Stimulated activated CD8-positive, alpha-beta memory T cell treated with anti-CD3 and anti-CD28 coated beads, Interleukin-12 subunit alpha, Interleukin-12 subunit beta, amount 100 ng/mL, for 1 hour (primary cell): Measurements from ENCODE around the gene DENND1A.
"Not testable (repeated sequence)": the region's sequence is repeated elsewhere in the genome, so short reads cannot be mapped to it uniquely, and the experiment has no call there.

Experiments used
- DNase-seq: peaks from one replicate; pipeline ENCODE4 v3.0.0-alpha.2; 2020; ENCODE audit warnings: low read depth

Gene DENND1A

DNA sequence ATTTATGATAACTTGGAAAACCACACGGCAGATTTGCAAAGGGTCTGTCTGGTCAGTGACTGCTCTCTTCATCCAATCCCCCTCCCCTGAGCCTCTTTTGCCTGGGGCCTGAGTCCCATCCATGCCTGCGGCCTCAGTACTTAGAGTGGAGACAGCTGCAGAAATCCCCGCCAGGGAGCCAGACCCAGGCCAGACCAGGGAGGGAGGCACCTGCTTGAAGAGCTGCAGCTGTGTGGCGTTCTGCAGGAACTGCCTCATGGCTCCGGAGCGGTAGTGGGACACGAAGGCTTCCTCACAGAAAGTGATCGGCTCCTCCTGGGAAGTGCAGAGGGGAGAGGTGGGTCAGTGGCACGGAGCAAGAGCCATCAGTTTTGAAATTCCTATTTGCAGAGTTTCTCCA lies 472.3 kb downstream of the DENND1A start:
- no peak for DNase-seq

DNA sequence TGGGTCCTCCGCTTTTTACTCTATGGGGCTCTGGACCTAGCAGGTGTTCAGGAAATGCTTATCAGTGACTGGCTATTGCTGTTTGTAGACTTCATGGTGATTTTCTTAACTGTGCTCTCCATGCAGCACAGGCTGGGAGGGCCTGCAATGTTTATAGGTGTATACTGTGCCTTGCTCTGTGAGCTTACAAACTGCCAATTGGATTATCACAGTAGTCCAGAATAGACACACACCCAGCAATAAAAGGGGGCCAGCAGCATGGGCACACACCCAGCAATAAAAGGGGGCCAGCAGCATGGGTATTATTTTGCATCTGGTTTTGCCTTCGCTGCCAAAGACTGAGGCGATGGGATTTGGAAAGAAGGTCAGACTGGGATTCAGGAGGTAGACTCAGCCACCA lies 473.9 kb downstream of the DENND1A start:
- no peak for DNase-seq

- no peak for DNase-seq
Observed at GRCh38 chr9:123455187-123455586, 474.7 kb downstream of the DENND1A start.

DNA sequence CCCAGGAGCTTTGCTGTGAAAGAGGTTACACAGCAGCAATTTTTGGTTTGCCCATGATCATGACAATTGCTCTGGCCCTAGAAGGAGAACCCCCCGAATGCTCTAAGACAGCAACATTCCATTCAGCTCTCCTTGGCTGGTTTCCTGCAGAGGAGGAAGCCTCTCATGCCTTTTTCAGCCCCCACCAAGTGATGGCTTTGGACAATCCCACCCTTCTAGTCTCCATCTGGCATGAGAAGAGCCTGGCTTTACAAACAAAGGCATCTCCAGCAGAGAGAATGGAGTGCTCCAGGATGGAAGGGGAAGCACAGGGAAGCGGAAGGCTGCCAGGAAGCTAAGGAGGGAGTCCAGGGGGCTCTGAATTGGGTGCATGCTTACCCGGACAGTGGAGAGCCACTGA lies 475.6 kb downstream of the DENND1A start:
- no peak for DNase-seq

- no peak for DNase-seq
Observed at GRCh38 chr9:123453831-123454321, 476.1 kb downstream of the DENND1A start.

DNA sequence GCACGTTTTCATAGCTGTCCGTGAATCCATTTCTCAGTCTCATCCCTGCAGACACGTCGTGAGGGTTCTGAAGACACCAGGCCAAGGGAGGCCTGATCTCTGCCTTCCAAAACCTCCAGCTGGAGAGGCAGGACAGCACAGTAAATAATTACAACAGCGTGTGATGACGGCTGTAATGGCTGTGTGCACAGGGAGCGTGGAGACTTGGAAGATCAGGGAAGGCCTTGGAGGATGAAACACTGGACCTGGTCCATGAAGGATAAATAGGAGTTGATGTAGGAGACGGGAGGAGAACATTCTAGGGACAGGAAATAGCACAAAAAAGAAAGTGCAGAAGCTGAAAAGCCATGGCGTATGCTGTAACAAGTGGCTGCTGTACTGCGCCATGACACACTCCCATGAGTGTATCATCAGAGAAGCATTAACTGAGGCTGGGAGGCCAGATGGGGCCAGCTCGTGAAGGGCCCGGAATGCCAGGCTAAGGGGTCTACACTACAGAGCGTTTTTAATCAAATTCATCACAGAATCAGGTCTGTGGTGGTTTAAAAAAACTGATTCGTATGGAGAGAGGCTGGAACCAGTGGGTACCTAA lies 476.8 kb downstream of the DENND1A start:
- DNase-seq, result no peak

- DNase-seq, result no peak
Observed at GRCh38 chr9:123450996-123451395, 478.9 kb downstream of the DENND1A start.

DNA sequence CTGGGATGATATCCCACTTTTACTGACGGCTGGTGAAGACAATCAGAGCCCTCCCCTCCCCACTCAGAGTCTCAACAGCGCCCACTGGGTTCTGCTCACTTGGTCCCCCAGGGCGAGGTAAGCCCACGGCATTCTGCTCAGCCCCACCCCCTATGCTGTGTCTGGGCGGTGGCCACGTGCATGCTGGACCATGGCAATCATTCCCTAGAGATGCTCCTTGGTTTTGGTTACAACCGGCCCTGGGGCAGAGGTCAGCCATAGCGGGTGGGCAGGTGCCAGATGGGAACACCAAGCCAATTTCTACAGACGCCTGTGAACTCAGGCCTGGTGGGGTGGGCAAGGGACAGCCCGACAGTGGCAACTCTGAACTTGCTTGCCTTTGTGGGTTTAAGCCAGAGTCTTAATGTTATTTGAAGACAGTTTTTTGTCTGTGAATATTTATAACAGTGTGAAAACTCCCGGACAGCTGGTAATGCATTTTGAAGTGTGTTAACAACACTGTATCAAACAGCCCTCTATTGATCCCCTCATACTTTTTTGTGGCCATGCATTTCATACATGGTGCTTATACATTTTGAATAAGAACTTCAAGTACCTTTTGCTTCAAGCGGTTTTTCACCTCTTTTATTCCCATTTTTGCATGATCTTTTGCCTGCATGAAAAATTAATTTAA lies 479.7 kb downstream of the DENND1A start:
- DNase-seq, result no peak

GRCh38 chr9:123447934-123448646 lies 481.8 kb downstream of the DENND1A start:
- DNase-seq, result no peak

DNA sequence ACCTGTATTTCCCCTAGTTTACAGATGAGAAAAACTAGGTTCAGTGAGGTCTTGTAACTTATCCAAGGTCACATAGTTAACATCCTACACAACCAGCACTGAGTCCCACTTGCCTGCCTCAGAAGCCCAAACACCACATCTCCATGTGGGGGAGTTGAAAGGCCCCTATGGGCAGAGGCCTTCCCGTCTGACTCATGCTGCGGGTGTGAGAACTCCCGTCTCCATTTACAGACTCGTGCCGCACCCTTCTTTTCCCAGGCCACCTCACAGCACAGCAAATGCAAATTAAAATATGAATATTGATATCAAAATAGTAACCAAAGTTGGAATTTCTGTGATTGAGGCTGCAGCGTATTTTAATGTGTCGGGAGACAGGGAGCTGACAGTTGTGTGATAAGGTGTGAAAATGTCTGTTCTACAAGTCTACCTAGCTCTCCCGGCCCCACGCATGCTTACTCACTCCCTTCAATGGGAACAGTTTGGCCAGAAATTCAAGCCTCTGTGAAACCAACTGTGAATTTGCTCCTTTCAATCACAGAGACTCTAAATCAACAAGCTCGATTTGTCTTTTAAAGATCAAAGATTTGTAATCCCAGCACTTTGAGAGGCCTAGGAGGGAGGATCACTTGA lies 483.8 kb downstream of the DENND1A start:
- DNase-seq, result no peak

DNA sequence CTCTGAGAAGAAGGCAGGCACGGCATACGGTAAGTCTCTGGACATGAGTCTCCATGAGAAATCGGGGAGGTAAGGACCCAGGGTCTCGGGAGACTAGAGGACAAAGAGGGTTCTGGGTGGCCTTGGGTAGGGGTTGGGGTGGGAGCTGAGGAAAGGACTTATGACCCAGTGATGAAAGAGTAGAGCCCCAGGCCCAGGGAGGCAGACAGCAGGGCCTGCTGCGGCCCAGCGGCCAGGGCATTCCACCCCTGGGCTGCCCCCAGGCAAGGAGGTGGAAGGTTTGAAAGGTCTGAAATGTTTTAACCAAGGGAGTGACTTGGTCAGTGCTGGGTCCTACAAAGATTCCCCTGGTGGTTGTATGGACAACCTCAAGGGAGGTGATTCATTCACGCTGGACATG lies 484.8 kb downstream of the DENND1A start:
- no peak for DNase-seq

DNA sequence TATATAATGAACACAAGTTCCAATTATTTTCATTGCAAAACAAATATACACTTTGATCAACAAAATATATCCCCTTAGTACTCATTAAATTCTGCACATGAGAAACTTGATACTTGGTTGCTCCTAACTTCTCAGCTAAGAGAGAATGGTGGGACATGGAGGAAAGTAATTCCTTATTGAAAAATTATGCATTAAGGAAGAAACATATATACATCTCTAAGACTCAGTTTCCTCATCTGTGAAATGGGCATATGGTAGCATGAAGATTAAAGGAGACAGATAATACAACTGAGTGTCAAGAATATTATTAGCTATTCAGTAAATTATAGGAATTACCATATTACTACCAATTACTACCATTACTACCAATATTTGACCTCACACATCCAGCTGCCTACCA lies 488.2 kb downstream of the DENND1A start:
- DNase-seq, result no peak

DNA sequence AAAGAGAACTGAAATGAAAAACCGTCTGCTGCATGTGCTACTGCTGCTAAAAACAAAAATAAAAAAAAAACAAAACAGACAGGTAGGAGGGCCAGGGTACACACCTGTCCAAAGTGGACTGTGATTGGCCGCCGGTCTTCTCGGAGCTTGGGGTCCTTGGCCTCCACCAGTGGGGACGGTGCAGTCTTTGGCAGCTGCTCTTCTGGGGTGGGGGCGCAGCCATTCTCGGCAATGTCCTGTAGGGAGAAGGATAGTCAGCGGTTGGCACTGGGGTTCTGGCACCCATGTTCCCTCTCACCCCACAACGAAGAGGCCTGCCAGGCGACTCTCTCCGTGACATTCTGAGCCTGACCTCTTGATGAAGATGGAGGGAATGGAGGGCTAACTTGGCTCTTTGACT lies 489.7 kb downstream of the DENND1A start:
- no peak for DNase-seq

- DNase-seq, result no peak
Observed at GRCh38 chr9:123438821-123439220, 491.1 kb downstream of the DENND1A start.

DNA sequence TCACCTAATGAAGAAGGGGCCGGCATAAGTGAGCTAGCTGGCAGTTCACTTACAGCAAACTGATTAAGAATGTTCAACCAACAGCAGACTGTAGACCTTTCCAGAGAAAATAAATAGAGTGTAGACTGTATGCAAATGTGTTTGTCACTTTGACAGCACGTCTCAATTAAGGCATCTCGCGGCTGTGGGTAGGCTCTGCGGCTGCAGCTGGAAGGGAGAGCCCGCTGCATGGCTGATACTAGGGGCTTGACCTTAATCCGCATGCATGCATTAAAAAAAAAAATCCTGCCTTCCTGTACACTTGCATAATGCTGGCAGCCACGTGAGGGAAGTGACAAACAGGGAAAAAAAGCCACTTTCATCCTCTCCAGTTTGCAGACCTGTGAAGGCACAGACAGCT lies 491.6 kb downstream of the DENND1A start:
- DNase-seq, result no peak

DNA sequence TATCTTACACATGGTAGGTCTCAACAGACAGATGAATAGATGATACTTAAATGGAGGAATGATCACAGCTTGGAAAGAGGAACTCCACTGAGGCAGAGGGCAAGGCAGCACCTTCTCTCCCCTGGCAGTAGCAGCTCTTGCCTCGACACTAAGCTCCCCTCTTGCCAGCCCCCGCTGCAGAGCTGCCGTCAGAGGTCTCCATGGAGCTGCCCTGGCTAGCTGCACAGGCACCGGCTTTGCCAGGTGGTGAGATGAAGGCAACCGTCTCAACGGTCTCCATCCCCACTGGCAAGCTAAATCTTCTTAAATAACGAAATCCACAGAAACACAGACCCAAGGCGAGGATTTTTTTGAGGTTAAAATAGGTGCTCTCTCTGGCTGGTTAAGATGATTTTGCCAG lies 492.7 kb downstream of the DENND1A start:
- DNase-seq, result no peak

GRCh38 chr9:123435471-123435870 lies 494.5 kb downstream of the DENND1A start:
- DNase-seq, result no peak

DNA sequence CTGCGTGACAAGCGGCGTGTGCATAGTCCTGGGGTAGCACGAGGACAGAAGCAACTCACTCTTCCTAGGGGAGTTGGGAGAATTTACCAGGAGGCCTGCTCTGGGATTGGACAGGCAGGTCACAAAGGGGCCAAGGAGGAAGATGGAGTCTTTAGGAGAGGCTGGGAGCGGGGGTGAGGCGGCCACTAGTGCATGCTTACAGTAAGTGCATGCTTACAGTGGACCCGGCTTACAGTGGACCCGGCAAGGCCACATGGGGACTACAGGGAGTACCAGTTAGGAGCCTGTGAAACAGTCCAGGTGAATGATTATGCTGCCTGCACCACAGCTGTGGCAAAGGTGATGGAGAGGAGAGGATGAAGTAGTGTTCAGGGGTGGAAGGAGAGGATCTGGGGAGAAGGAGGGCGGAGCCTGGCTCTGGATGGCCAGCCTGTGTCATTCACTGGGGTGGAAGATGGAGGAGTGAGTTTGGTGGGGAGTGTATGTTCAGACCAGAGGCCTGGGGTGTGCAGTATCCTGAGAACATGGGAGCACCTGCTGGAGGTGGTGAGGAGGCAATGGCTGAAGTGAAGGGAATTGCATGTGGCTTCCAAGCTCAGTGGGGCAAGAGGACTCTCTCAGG lies 495.2 kb downstream of the DENND1A start:
- DNase-seq, result no peak

DNA sequence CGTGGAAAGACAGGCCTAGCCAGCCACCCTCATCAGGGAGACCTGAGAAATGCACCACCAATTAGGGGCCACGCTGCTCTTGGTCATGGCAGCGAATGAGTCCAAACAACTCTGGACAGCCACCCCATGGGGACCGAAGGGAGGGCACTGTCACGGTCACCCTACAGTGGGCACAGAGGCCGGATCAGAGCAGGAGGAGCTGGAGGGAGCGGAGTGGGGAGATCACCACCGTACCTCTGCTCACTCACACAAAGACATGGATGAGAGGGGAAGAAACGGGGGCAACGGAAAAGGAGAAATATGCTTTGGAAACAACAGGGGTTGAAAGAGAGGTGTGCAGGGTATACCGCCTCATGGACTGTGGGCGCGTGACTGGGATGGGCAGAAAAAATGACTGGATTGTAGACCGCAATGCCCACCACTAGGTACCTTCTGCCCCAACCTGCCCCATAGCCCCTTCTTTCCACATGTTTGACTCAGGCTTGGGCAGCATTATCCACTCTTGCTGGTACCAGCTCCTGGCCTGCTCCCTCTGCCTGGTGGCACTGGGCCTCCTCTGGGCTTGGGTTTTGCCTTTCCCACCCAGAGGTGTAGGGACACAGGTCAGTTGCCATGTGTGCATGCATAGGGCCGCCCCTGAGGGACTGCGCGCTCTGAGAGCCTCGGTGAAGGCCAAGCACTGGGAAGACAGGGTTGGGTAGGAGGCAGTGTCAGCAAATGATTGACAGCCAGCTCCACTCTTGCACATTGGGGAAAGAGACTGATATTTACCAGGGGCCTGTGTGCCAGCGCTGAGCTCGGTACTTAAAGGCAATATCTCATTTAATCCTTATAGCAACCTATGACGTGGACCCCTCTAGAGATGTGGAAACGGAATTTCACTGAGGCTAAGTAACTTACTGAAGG lies 497.3 kb downstream of the DENND1A start:
- no peak for DNase-seq

DNA sequence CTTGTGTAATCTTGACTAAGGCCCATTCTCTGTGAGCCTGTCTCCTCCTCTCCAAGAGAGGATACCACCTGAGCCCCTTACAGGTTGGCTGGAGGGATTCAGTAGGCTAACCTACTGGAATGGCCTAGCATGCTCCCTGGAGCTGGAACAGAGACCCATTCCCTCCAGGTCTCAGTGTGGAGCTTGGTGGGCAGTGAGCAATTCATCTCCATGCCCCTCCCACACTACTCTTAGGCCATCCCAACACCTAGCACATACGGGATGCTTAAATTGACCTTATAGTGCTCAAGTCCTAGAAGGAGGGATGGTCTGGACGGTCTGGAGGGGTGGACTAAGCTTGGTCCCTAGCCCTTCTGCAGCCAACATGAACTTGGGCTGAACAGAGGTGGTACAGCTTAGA lies 498.3 kb downstream of the DENND1A start:
- no peak for DNase-seq

DNA sequence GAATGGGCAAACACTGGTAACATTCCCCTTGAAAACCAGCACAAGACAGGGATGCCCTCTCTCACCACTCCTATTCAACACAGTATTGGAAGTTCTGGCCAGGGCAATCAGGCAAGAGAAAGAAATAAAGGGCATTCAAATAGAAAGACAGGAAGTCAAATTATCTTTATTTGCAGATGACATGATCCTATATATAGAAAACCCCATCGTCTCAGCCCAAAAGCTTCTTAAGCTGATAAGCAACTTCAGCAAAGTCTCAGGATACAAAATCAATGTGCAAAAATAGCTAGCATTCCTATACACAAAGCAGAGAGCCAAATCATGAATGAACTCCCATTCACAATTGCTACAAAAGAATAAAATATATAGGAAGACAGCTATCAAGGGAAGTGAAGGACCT lies 501.5 kb downstream of the DENND1A start:
- DNase-seq, result not testable (repeated sequence)
